ENCODE data around the gene DNAI2.
"Not testable (repeated sequence)": the region's sequence is repeated elsewhere in the genome, so short reads cannot be mapped to it uniquely, and the experiment has no call there.

DNAI2 gene

DNA sequence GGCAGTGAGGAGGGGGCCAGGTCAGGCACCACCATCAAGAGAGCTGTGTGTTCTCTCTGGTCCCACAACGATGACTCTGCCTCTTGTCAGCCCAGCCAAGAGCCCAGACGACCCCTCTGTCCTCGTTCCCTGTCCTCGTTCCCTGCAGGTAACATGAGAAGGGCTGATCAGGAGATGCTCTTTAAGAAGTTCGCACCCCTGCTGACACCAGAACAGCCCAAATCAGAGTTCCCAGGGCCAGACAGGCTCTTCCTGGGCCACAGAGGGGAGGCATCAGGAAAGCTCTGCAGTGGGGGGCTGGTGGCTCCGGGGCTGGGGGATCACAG lies 13.5 kb upstream of the DNAI2 start:
- no peak overlapping the region for H3K9ac ChIP-seq (ENCODE audit: low read length in 2 of 2)
- H3K27me3 ChIP-seq (ENCODE audit: control insufficient read depth in 1 of 2, insufficient read depth in 2 of 2, low read length in 2 of 2): no peaks in the 10 kb centered on the region
- H3K36me3 ChIP-seq (ENCODE audit: control insufficient read depth in 2 of 2, insufficient read depth in 2 of 2, low read length in 2 of 2): no peaks in the 10 kb centered on the region
- no peaks in the 10 kb centered on the region for H3K4me1 ChIP-seq (ENCODE audit: control insufficient read depth, insufficient read depth, low read length)
- H3K4me3 ChIP-seq (ENCODE audit: low read length in 2 of 2): no peak overlapping the region
- no peak overlapping the region for H3K27ac ChIP-seq (ENCODE audit: low read length)
- no peaks in the 10 kb centered on the region for H3K9me3 ChIP-seq (ENCODE audit: control insufficient read depth in 2 of 2, low read length in 2 of 2)

GRCh38 chr17:74262601-74263000 lies 11.4 kb upstream of the DNAI2 start:
- H3K27ac ChIP-seq (ENCODE audit: low read length): no peak overlapping the region
- no peaks in the 10 kb centered on the region for H3K9me3 ChIP-seq (ENCODE audit: control insufficient read depth in 2 of 2, low read length in 2 of 2)
- H3K27me3 ChIP-seq (ENCODE audit: control insufficient read depth in 1 of 2, insufficient read depth in 2 of 2, low read length in 2 of 2): peaks cover 0 to under 1% of the 10 kb centered on the region in 2 donors
- H3K9ac ChIP-seq (ENCODE audit: low read length in 2 of 2): no peak overlapping the region
- no peak overlapping the region for H3K4me3 ChIP-seq (ENCODE audit: low read length in 2 of 2)
- H3K4me1 ChIP-seq (ENCODE audit: control insufficient read depth, insufficient read depth, low read length): no peaks in the 10 kb centered on the region
- no peaks in the 10 kb centered on the region for H3K36me3 ChIP-seq (ENCODE audit: control insufficient read depth in 2 of 2, insufficient read depth in 2 of 2, low read length in 2 of 2)

GRCh38 chr17:74267054-74267453 lies 7.0 kb upstream of the DNAI2 start:
- H3K27me3 ChIP-seq (ENCODE audit: control insufficient read depth in 1 of 2, insufficient read depth in 2 of 2, low read length in 2 of 2); H3K9me3 ChIP-seq (ENCODE audit: control insufficient read depth in 2 of 2, low read length in 2 of 2): not testable (repeated sequence)

GRCh38 chr17:74267579-74267978 lies 6.5 kb upstream of the DNAI2 start:
- H3K9ac ChIP-seq (ENCODE audit: low read length in 2 of 2): no peak overlapping the region
- no peak overlapping the region for H3K27ac ChIP-seq (ENCODE audit: low read length)
- peaks cover 0 to 6% of the 10 kb centered on the region in 2 donors for H3K27me3 ChIP-seq (ENCODE audit: control insufficient read depth in 1 of 2, insufficient read depth in 2 of 2, low read length in 2 of 2)
- H3K4me1 ChIP-seq (ENCODE audit: control insufficient read depth, insufficient read depth, low read length): peaks cover under 1% of the 10 kb centered on the region
- no peaks in the 10 kb centered on the region for H3K36me3 ChIP-seq (ENCODE audit: control insufficient read depth in 2 of 2, insufficient read depth in 2 of 2, low read length in 2 of 2)
- no peak overlapping the region for H3K4me3 ChIP-seq (ENCODE audit: low read length in 2 of 2)
- no peaks in the 10 kb centered on the region for H3K9me3 ChIP-seq (ENCODE audit: control insufficient read depth in 2 of 2, low read length in 2 of 2)

More at GRCh38 chr17:74267054-74267453, 7.0 kb upstream of the DNAI2 start:
- H3K4me1 ChIP-seq (ENCODE audit: control insufficient read depth, insufficient read depth, low read length); H3K4me3 ChIP-seq (ENCODE audit: low read length in 2 of 2); H3K36me3 ChIP-seq (ENCODE audit: control insufficient read depth in 2 of 2, insufficient read depth in 2 of 2, low read length in 2 of 2); H3K27ac ChIP-seq (ENCODE audit: low read length); H3K9ac ChIP-seq (ENCODE audit: low read length in 2 of 2): not testable (repeated sequence)

GRCh38 chr17:74267987-74268499 lies 6.0 kb upstream of the DNAI2 start:
- Histone ChIP-seq H3K27ac (ENCODE audit: low read length) (no peak overlapping the region), H3K4me1 (ENCODE audit: control insufficient read depth, insufficient read depth, low read length) (peaks cover 6% of the 10 kb centered on the region), H3K9ac (ENCODE audit: low read length in 2 of 2) (no peak overlapping the region), H3K36me3 (ENCODE audit: control insufficient read depth in 2 of 2, insufficient read depth in 2 of 2, low read length in 2 of 2) (no peaks in the 10 kb centered on the region), H3K9me3 (ENCODE audit: control insufficient read depth in 2 of 2, low read length in 2 of 2) (no peaks in the 10 kb centered on the region), H3K27me3 (ENCODE audit: control insufficient read depth in 1 of 2, insufficient read depth in 2 of 2, low read length in 2 of 2) (peaks cover 4 to 6% of the 10 kb centered on the region in 2 donors), H3K4me3 (ENCODE audit: low read length in 2 of 2) (no peak overlapping the region)

GRCh38 chr17:74268558-74268957 lies 5.5 kb upstream of the DNAI2 start:
- H3K4me1 ChIP-seq (ENCODE audit: control insufficient read depth, insufficient read depth, low read length): peaks cover 7% of the 10 kb centered on the region
- no peak overlapping the region for H3K27ac ChIP-seq (ENCODE audit: low read length)
- H3K9me3 ChIP-seq (ENCODE audit: control insufficient read depth in 2 of 2, low read length in 2 of 2): no peaks in the 10 kb centered on the region
- no peak overlapping the region for H3K9ac ChIP-seq (ENCODE audit: low read length in 2 of 2)
- no peaks in the 10 kb centered on the region for H3K36me3 ChIP-seq (ENCODE audit: control insufficient read depth in 2 of 2, insufficient read depth in 2 of 2, low read length in 2 of 2)
- peaks cover 5 to 6% of the 10 kb centered on the region in 2 donors for H3K27me3 ChIP-seq (ENCODE audit: control insufficient read depth in 1 of 2, insufficient read depth in 2 of 2, low read length in 2 of 2)
- H3K4me3 ChIP-seq (ENCODE audit: low read length in 2 of 2): no peak overlapping the region

DNA sequence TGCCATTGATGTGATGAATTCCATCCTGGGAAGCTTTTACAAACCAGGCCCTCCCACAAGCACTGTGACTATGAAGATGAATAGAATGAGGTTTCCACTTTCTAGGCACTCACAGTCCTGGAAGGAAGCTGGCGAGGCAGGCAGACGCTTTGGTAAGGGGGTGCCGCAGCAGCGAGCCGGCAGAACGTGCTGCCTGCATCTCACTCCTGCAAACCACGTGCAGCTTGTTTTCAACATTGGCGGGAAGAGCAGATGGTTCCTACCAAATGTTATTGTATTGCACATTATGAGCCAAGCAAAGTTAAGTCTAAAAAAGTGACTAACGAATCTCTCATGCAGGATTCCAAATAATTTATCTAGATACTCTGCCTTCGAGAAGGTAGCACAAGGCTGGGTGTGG lies 3.7 kb upstream of the DNAI2 start:
- Histone ChIP-seq H3K36me3 (ENCODE audit: control insufficient read depth in 2 of 2, insufficient read depth in 2 of 2, low read length in 2 of 2) (no peaks in the 10 kb centered on the region), H3K4me1 (ENCODE audit: control insufficient read depth, insufficient read depth, low read length) (peaks cover 15% of the 10 kb centered on the region), H3K4me3 (ENCODE audit: low read length in 2 of 2) (no peak overlapping the region), H3K9me3 (ENCODE audit: control insufficient read depth in 2 of 2, low read length in 2 of 2) (no peaks in the 10 kb centered on the region), H3K27ac (ENCODE audit: low read length) (no peak overlapping the region), H3K27me3 (ENCODE audit: control insufficient read depth in 1 of 2, insufficient read depth in 2 of 2, low read length in 2 of 2) (peaks cover 16 to 20% of the 10 kb centered on the region in 2 donors), H3K9ac (ENCODE audit: low read length in 2 of 2) (no peak overlapping the region)

GRCh38 chr17:74271281-74271680 lies 2.8 kb upstream of the DNAI2 start:
- H3K9ac ChIP-seq (ENCODE audit: low read length in 2 of 2): no peak overlapping the region
- H3K27me3 ChIP-seq (ENCODE audit: control insufficient read depth in 1 of 2, insufficient read depth in 2 of 2, low read length in 2 of 2): peaks cover 17 to 22% of the 10 kb centered on the region in 2 donors
- H3K4me1 ChIP-seq (ENCODE audit: control insufficient read depth, insufficient read depth, low read length): peaks cover 17% of the 10 kb centered on the region
- no peak overlapping the region for H3K27ac ChIP-seq (ENCODE audit: low read length)
- H3K36me3 ChIP-seq (ENCODE audit: control insufficient read depth in 2 of 2, insufficient read depth in 2 of 2, low read length in 2 of 2): no peaks in the 10 kb centered on the region
- H3K9me3 ChIP-seq (ENCODE audit: control insufficient read depth in 2 of 2, low read length in 2 of 2): no peaks in the 10 kb centered on the region
- H3K4me3 ChIP-seq (ENCODE audit: low read length in 2 of 2): no peak overlapping the region

- Histone ChIP-seq H3K27me3 (ENCODE audit: control insufficient read depth in 1 of 2, insufficient read depth in 2 of 2, low read length in 2 of 2) (peaks cover 19 to 22% of the 10 kb centered on the region in 2 donors), H3K4me1 (ENCODE audit: control insufficient read depth, insufficient read depth, low read length) (peaks cover 19% of the 10 kb centered on the region), H3K36me3 (ENCODE audit: control insufficient read depth in 2 of 2, insufficient read depth in 2 of 2, low read length in 2 of 2) (no peaks in the 10 kb centered on the region), H3K9ac (ENCODE audit: low read length in 2 of 2) (no peak overlapping the region), H3K4me3 (ENCODE audit: low read length in 2 of 2) (no peak overlapping the region), H3K27ac (ENCODE audit: low read length) (no peak overlapping the region), H3K9me3 (ENCODE audit: control insufficient read depth in 2 of 2, low read length in 2 of 2) (no peaks in the 10 kb centered on the region)
These were observed 2.0 kb upstream of the DNAI2 start for GRCh38 chr17:74271901-74272561.

GRCh38 chr17:74272731-74273201 lies 1.3 kb upstream of the DNAI2 start:
- Histone ChIP-seq H3K4me3 (ENCODE audit: low read length in 2 of 2) (no peak overlapping the region), H3K4me1 (ENCODE audit: control insufficient read depth, insufficient read depth, low read length) (peaks cover 19% of the 10 kb centered on the region), H3K27ac (ENCODE audit: low read length) (no peak overlapping the region), H3K9me3 (ENCODE audit: control insufficient read depth in 2 of 2, low read length in 2 of 2) (no peaks in the 10 kb centered on the region), H3K27me3 (ENCODE audit: control insufficient read depth in 1 of 2, insufficient read depth in 2 of 2, low read length in 2 of 2) (peaks cover 19 to 20% of the 10 kb centered on the region in 2 donors), H3K9ac (ENCODE audit: low read length in 2 of 2) (no peak overlapping the region), H3K36me3 (ENCODE audit: control insufficient read depth in 2 of 2, insufficient read depth in 2 of 2, low read length in 2 of 2) (no peaks in the 10 kb centered on the region)

GRCh38 chr17:74274709-74275340 lies 791 bp downstream of the DNAI2 start:
- H3K27ac ChIP-seq (ENCODE audit: low read length): no peak overlapping the region
- H3K4me3 ChIP-seq (ENCODE audit: low read length in 2 of 2): no peak overlapping the region
- peaks cover 16 to 19% of the 10 kb centered on the region in 2 donors for H3K27me3 ChIP-seq (ENCODE audit: control insufficient read depth in 1 of 2, insufficient read depth in 2 of 2, low read length in 2 of 2)
- no peaks in the 10 kb centered on the region for H3K36me3 ChIP-seq (ENCODE audit: control insufficient read depth in 2 of 2, insufficient read depth in 2 of 2, low read length in 2 of 2)
- H3K9me3 ChIP-seq (ENCODE audit: control insufficient read depth in 2 of 2, low read length in 2 of 2): no peaks in the 10 kb centered on the region
- peaks cover 19% of the 10 kb centered on the region for H3K4me1 ChIP-seq (ENCODE audit: control insufficient read depth, insufficient read depth, low read length)
- no peak overlapping the region for H3K9ac ChIP-seq (ENCODE audit: low read length in 2 of 2)

Data from stomach smooth muscle (tissue), 2 donors.